KMS-11 (cell line): ENCODE measurements around the gene FGGY.

ENCODE experiments used
- H2AFZ ChIP-seq: fragments of 200-600 bp; sonication (generic); 2 replicates; pipeline ENCODE4 v1.6.1; 2016; ENCODE audit warnings: antibody characterized with exemption, mixed run types, low read depth
- H3K27ac ChIP-seq: fragments of 200-600 bp; sonication (generic); 2 replicates; pipeline ENCODE4 v1.6.1; 2016; ENCODE audit warnings: mild to moderate bottlenecking, mixed run types
- H3K27me3 ChIP-seq: fragments of 200-600 bp; sonication (generic); 2 replicates; pipeline ENCODE4 v1.6.1; 2017; ENCODE audit warnings: mild to moderate bottlenecking, low read depth, mixed run types, moderate library complexity; ENCODE audit not compliant: insufficient read depth
- H3K36me3 ChIP-seq: fragments of 200-600 bp; sonication (generic); 2 replicates; pipeline ENCODE4 v1.6.1; 2017; ENCODE audit warnings: mild to moderate bottlenecking, mixed run types; ENCODE audit not compliant: insufficient read depth
- H3K4me1 ChIP-seq: fragments of 200-600 bp; sonication (generic); 2 replicates; pipeline ENCODE4 v1.6.1; 2016; ENCODE audit warnings: mild to moderate bottlenecking, low read depth, mixed run types; ENCODE audit not compliant: poor library complexity, severe bottlenecking
- H3K4me2 ChIP-seq: fragments of 200-600 bp; sonication (generic); 2 replicates; pipeline ENCODE4 v1.7.0; 2016; ENCODE audit warnings: mild to moderate bottlenecking, mixed run types
- H3K4me3 ChIP-seq: fragments of 200-600 bp; sonication (generic); IDR thresholded peaks from 2 replicates; pipeline ENCODE4 v1.6.1; 2017; ENCODE audit warnings: low read depth, low read length, mixed read lengths; ENCODE audit not compliant: insufficient read depth
- H3K79me2 ChIP-seq: fragments of 200-600 bp; sonication (generic); 2 replicates; pipeline ENCODE4 v1.6.1; 2016; ENCODE audit warnings: low read depth, mixed run types; ENCODE audit not compliant: insufficient read depth
- H3K9ac ChIP-seq: fragments of 200-600 bp; sonication (generic); 2 replicates; pipeline ENCODE4 v1.6.1; 2016; ENCODE audit warnings: mild to moderate bottlenecking, mixed run types
- H4K20me1 ChIP-seq: fragments of 200-600 bp; sonication (generic); 2 replicates; pipeline ENCODE4 v1.6.1; 2016; ENCODE audit warnings: mild to moderate bottlenecking, mixed run types; ENCODE audit not compliant: insufficient read depth
- TF ChIP-seq, protein P1 (sequence below): fragments of 200-600 bp; sonication (generic); conservative IDR thresholded peaks from 2 replicates; pipeline ENCODE4 v1.6.1; 2017; ENCODE audit warnings: low read depth, mild to moderate bottlenecking, antibody characterized with exemption, low read length, moderate library complexity, mixed read lengths

FGGY gene

DNA sequence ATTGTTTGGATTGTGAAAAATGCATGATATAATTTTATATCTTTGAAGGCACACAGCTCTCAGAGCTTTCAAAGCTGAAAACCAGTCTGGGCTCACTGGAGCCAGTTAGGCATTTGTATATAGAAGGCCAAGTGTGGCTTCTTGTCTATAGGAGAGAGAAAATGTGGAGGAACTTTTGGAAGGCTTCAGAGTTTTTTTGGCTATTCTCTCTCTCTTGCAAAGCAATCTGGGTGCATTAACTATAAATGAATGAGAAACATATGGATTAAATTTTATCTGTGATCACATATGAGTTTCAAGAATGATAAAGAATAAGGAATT is 301.2 kb downstream of the FGGY start:
- Histone ChIP-seq H3K4me3 (no peak overlapping the region), H3K4me2 (no peak overlapping the region), H3K9ac (no peak overlapping the region), H3K4me1 (peaks cover 29% of the 10 kb centered on the region), H3K27ac (no peak overlapping the region), H2AFZ (no peak overlapping the region), H4K20me1 (no peaks in the 10 kb centered on the region), H3K79me2 (no peaks in the 10 kb centered on the region), H3K36me3 (no peaks in the 10 kb centered on the region), H3K27me3 (no peaks in the 10 kb centered on the region)
- TF ChIP-seq, protein P1, sequence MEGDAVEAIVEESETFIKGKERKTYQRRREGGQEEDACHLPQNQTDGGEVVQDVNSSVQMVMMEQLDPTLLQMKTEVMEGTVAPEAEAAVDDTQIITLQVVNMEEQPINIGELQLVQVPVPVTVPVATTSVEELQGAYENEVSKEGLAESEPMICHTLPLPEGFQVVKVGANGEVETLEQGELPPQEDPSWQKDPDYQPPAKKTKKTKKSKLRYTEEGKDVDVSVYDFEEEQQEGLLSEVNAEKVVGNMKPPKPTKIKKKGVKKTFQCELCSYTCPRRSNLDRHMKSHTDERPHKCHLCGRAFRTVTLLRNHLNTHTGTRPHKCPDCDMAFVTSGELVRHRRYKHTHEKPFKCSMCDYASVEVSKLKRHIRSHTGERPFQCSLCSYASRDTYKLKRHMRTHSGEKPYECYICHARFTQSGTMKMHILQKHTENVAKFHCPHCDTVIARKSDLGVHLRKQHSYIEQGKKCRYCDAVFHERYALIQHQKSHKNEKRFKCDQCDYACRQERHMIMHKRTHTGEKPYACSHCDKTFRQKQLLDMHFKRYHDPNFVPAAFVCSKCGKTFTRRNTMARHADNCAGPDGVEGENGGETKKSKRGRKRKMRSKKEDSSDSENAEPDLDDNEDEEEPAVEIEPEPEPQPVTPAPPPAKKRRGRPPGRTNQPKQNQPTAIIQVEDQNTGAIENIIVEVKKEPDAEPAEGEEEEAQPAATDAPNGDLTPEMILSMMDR = no peak

DNA sequence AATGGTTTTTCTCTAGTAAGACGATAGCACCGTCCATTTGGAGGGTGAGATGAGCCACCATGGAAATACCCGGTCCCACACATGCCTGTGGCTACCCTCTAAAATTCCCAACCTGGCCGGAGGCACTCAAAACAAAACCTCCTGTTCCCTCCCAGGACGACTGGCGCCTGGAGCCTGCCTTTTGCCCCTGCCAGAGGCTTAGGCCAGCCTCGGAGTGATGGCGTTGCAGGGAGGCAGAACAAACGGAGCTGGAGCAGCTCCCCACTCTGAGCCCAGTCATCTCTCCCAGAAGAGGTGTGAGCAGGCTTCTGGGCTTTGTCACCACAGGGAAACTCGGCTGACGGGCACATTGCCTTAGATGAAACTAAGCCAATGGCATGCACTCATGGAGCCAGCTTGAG is 304.1 kb downstream of the FGGY start:
- TF ChIP-seq, protein P1 = no peak
- H4K20me1 ChIP-seq = no peaks in the 10 kb centered on the region
- H3K9ac ChIP-seq = no peak overlapping the region
- no peak overlapping the region for H3K27ac ChIP-seq
- H3K4me1 ChIP-seq = peaks cover 22% of the 10 kb centered on the region
- no peaks in the 10 kb centered on the region for H3K27me3 ChIP-seq
- no peak overlapping the region for H3K4me3 ChIP-seq
- no peaks in the 10 kb centered on the region for H3K79me2 ChIP-seq
- H3K4me2 ChIP-seq = no peak overlapping the region
- H2AFZ ChIP-seq = no peak overlapping the region
- no peaks in the 10 kb centered on the region for H3K36me3 ChIP-seq

DNA sequence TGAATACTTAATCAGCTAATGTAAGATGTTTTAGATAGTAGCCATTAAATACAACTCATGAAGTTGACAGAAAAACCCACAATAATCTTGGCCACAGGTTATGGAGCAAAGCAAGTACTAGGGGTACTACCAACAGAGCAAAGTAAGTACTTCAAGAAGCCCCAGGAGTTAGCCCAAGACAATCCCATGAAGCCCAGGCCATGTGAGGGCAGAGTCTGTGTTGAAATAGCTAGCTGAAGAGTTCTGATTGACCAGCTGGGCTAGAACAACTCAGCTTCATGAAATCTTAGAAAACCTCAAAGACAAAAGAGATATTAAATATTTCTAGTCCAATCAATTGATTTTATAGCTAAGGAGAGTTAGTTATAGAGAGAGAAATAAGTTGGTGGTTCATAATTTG is 304.9 kb downstream of the FGGY start:
- H3K4me1 ChIP-seq = peaks cover 30% of the 10 kb centered on the region
- no peaks in the 10 kb centered on the region for H4K20me1 ChIP-seq
- no peak overlapping the region for H3K4me3 ChIP-seq
- no peak overlapping the region for H2AFZ ChIP-seq
- H3K27ac ChIP-seq = no peak overlapping the region
- no peaks in the 10 kb centered on the region for H3K36me3 ChIP-seq
- H3K27me3 ChIP-seq = no peaks in the 10 kb centered on the region
- no peaks in the 10 kb centered on the region for H3K79me2 ChIP-seq
- TF ChIP-seq, protein P1 = no peak
- H3K9ac ChIP-seq = no peak overlapping the region
- no peak overlapping the region for H3K4me2 ChIP-seq

DNA sequence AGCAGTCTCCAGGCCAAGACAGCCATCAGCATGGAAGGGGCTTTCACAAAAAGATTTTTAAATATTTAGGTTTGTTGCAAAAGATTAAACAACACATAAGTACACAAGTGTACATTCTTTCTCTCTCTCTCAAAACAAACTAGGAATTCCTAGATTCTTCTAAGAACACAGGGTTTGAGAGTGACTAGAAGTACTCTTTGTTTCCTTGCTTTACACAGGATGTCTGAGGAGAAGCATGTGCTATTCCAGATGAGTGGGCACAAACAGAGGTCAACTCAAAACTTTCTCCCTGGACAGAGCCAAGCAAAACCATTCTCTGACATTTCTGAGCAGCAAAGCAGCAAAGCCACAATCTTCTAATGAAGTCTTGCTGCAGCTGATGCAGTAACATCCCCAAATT is 307.3 kb downstream of the FGGY start:
- H3K4me2 ChIP-seq = 0 out of 2 replicates have a peak overlapping the region, but pooled peaks have one; percentile 42
- no peak overlapping the region for H2AFZ ChIP-seq
- H3K9ac ChIP-seq = no peak overlapping the region
- H3K4me1 ChIP-seq = peaks cover 31% of the 10 kb centered on the region
- H3K79me2 ChIP-seq = no peaks in the 10 kb centered on the region
- no peaks in the 10 kb centered on the region for H4K20me1 ChIP-seq
- no peak overlapping the region for H3K27ac ChIP-seq
- TF ChIP-seq, protein P1 = no peak
- no peak overlapping the region for H3K4me3 ChIP-seq
- no peaks in the 10 kb centered on the region for H3K36me3 ChIP-seq
- H3K27me3 ChIP-seq = no peaks in the 10 kb centered on the region
